ENCODE data around the gene STXBP1.

STXBP1 gene

DNA sequence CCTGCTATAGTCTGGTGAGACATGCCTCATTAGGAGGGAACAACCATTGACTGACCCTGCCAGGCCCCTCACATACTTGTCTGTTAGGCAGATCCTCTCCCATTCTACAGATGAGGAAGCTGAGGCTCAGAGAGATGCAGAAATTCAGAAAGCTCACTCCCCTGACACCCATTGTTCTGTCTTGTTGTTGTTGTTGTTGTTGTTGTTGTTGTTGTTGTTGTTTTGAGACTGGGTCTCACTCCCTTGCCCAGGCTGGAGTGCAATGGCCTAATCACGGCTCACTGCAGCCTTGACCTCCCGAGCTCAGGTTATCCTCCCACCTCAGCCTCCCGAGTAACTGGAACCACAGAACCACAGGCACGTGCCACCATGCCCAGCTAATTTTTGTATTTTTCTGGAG, 81.6 kb downstream of the STXBP1 start:
- no peak for DNase-seq (ENCODE audit: low spot score)

DNA sequence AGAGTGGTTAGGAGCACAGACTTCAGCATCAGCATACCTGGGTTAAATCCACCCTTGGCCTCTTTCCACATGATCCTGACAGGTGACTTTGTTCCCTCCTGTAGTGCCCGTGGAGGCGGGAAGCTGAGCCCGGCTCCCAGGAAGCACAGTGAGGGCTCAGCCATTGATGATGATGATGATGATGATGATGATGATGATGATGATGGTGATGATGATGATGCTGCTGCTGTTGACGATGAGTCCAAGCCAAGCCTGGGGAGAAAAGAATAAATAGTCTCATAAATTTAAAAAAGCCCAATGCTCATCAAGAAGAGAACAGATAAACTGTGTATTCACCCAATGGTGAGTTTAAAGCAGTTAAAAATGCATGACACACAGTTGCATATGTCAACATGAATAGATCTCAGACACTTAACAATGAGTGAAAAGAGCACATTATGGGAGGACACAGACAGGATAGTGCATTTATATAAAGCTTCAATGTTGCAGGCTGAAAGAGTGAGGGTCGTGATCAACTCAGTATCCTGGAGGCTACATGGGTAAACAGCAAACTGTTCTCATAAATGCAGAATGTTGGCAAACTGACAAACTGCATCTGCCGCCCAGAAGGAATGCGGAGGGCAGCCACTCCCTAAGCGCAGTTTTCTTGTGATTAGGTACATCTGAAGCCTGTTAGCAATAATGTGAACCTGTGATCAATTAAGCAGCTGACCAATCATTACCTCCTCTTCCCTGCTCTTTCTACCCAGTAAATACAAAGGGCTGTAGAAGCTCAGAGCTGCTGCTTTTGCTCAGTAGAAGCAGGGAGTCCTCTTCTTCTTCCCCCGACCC, 83.0 kb downstream of the STXBP1 start:
- DNase-seq (ENCODE audit: low spot score), result no peak

DNA sequence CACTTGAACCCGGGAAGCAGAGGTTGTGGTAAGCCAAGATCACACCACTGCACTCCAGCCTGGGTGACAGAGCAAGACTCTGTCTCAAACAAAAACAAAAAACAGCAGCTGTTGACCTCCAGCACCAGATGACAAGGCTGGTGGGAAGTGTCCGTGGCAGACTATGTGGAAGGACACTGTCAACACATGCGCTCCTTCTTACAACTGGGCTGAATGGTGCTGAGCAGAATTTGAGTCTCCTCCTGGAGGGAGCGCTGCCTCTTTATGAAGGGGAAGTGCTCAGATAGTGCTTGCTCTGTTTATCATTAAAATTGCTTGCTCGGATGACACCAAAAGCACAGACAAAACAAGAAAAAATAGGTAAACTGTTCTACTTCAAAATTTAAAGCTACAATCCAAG, 85.5 kb downstream of the STXBP1 start:
- DNase-seq (ENCODE audit: low spot score), result no peak

DNA sequence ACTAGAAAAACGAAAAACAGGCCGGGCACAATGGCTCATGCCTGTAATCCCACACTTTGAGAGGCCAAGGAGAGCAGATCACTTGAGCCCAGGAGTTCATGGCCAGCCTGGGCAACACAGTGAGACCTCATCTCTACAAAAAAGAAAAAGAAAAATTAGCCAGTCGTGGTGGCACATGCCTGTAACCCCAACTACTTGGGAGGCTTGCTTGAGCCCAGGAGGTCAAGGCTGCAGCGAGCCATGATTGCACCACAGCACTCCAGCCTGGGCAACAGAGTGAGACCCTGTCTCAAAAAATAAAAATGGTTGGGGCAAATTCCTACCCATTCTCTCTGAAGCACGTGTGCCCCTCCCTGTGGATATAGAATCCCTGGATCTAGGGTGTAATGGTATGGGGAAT, 86.3 kb downstream of the STXBP1 start:
- no peak for DNase-seq (ENCODE audit: low spot score)

DNA sequence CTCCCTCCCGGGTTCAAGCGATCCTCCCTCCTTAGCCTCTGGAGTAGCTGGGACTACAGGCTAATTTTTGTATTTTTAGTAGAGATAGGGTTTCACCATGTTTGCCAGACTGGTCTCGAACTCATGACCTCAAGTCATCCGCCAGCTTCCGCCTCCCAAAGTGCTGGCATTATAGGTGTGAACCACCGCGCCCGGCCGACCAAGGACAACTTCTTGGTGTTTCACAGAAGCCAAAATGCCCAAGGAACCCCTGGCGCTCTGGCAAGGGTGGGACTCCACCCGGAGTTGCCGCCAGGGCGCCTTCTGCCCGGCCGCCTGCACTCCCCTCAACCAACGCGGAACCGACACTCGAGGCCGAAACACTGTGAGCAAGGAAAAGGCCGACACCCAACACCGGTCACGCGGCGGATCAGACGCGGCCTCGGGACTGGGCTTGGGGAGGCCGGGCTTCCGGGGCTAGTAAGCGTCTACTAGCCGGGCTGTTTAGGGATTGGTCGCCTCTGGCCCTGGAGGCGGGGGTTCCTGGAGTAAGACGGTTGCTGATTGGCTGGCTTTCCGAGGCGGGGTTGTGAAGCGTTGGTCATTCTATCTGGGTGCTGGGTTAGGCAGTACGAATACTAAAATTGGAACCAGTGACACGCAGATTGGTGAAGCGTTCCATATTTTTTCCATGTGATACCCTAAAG, 87.1 kb downstream of the STXBP1 start:
- peak; percentile 90 for DNase-seq (ENCODE audit: low spot score)

DNA sequence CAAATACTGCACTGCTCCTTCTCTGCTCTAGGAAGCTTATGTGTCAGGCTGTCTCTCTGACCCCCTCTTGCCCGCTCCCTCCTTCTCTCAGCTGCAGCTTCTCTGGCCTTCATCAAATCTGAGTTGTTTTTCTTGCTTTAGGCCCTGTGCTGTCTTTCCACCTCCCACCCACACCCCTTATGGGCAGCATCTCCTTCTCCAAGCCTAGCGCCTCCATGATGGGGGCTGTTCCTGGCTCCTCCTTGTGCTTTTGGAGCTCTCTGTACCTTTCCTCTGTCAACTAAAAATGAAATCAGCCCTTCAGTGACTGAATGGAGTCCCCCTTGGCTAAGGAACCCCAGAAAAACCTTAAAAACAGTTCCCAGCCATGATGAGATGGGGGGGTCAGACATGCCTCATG, 88.1 kb downstream of the STXBP1 start:
- no peak for DNase-seq (ENCODE audit: low spot score)

DNA sequence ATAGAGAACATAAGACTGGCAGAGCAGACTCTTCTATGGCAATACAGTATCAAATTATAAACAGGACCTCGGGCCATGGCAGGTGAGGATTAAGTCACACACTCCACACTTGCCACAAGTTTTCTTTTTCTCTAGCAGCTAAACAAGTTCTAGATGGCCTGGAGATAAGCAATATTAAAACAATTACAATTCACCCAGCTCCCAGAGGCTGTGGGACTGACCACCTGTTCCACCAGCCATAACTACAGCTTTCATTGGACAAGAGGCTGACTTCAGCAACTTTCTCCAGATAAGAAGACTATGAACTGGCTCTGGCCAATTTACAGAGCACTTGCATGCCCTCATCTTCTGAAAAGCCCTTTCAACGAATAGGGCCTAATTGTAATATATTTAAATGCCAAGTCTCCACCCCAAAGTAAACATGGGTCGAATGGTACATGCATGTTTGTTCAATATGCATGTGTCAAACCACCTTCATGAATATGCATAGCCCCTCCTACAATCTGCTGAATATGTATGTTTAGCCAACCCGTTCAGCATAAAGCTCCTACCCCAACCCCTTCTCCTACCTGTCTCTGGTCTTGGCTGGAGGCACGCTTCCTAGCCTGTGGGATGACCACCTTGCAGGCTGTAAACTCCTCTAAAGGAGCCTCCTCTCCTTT, 88.6 kb downstream of the STXBP1 start:
- no peak for DNase-seq (ENCODE audit: low spot score)

DNA sequence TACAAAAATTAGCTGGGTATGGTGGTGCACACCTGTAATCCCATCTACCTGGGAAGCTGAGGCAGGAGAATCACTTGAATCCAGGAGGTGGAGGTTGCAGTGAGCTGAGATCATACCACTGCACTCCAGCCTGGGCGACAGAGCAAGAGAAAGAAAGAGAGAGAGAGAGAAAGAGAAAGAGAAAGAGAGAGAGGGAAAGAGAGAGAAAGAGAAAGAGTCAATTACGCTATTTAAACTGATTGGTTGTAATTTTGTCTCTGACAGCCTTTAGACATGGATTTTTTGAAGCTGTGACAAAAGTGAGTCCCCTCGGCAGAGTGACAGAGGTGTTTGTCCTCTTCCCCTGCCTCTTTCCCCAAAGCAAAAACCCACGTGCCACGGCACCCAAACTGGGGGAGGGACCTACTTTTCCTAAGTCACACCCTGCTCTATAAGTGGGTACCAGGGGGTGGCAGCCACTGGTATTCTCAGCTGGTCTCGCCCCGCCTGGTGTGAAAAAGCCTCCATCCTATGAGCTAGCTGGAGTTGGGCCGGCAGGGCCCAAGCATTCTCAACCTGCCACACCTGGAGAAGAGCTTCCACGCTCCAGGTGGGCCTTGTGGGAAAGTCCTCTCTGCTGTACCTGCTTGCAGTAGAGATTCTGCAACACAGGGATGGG, 91.3 kb downstream of the STXBP1 start:
- no peak for DNase-seq (ENCODE audit: low spot score)

DNA sequence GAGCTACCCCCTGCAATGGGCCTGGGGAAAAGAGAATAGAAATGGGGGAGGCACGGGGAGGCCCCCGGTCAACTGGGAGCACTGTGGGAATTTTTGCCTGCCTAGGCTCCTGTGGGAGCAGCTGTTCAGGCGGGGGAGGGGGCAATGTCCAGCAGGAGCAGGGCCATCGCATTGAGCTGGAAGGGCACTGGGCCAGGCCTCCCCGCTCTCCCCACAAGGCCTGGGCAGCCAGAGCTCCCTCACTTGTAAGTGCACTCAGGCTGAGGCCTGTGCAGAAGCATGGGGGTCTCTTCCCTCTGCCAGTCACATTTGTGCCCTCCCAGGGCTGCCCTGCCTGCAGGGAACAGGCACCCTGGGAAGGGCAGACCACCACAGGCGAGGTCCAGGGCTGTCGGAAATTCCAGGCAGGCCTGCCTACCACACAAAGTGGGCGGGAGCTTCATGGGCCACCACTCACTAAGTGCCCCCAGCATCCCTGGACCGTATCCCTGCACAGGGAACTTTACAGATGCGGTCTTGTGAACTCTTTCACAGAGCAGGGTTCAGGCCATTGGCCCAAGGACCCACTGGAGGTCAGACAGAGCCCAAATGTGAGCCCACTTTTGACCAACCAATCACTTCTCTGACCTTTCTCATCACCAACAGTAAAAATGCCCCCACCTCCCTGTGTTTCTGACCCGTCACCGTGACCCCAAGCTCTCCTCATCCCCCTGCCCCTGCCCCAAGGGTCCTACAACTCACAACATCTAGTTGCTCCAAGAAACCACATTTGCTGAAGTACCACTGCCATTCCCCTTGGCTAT, 93.7 kb downstream of the STXBP1 start:
- DNase-seq (ENCODE audit: low spot score), result no peak

DNA sequence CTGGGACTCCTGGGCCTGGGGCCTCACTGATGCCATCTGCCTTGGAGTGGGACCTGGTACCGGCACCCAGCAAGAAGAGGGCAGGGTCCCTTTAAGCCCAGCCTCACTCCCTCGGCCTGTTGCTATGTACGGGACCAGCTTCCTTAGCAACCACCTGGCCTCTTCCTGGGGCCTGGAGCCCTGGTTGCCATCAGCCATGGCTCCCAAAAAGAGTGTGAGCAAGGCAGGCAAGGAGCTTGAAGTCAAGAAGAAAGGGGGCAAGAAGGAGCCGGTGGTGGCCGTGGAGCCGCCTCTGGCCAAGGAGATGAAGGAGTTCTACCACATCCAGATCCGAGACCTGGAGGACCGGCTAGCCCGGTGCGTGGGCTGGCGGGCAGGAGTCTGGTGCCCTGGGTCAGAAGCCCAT, 94.8 kb downstream of the STXBP1 start, which contains the start of gene CFAP157:
TSS of gene CFAP157 (plus strand) at position 153 of the 406 bp plus-strand sequence. CDS start at position 197, 44 bp downstream.
- no peak for DNase-seq (ENCODE audit: low spot score)

DNA sequence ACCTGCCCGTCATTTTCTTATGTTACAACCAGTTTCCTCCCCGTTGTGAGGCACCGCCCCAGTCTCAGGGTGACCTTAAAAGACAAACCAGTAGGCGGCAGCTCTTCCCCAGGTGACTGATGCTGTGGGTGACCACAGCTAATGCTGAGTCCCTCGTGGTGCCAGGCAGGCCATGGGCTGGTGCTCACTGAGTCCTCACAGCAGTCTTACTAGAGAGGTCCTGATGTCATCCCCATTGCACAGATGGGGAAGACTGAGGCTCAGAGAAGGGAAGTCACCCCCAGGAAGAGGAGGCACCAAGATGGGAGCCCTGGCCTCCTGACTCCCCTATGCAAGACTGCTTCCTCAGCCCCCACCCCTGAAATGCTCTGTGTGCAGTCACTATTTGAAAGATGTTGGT, 95.7 kb downstream of the STXBP1 start:
- peak; percentile 53 for DNase-seq (ENCODE audit: low spot score)

DNA sequence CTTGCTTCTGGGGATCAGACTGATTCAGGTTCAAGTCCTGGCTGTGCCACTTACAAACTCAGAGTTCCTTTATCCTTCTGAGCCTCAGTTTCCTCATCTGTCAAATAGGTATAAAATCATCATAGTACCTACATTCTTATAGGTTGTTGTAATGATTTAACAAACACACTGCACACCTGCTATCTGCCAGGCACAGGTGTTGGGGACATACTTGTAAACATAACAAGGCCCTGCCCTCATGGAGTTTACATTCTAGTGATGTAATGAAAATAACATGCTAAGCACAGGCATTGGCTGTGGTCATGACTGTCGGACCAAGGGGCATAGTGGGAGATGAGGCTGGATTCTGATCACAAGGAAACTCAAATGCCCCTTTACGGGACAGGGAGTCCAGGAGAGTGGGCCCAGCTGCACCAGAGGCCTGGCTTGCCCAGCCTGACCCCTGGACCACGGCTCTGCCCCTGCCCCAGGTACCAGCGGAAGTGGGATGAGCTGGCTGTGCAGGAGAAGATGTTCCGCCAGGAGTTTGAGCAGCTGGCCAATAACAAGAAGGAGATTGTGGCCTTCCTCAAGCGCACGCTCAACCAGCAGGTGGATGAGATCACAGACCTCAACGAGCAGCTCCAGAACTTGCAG, 97.0 kb downstream of the STXBP1 start:
- DNase-seq (ENCODE audit: low spot score), result no peak

DNA sequence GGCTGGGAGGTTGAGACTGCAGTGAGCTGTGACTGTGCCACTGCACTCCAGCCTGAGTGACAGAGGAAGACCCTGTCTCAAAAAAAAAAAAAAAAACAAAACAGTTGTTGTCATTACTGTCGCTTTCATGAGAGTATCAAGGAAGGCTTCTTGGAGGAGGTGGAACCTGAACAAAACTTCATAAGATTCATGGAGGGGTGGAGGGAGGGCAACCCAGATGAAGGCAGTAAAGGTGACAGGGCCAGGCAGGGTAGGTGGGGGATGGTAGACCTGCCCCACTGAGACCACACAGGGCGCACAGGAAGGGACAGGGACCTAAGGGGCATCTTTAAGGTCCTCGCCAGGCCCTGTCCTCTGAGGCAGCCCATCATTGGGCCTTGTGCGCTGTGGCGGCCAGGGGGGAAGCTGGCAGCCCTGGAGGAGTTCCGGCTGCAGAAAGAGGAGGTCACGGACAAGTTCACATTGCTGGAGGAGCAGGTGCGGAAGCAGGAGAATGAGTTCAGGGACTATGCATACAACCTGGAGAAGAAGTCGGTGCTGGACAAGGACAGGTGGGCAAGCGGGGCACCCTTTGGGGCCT, 98.2 kb downstream of the STXBP1 start:
- DNase-seq (ENCODE audit: low spot score), result no peak

DNA sequence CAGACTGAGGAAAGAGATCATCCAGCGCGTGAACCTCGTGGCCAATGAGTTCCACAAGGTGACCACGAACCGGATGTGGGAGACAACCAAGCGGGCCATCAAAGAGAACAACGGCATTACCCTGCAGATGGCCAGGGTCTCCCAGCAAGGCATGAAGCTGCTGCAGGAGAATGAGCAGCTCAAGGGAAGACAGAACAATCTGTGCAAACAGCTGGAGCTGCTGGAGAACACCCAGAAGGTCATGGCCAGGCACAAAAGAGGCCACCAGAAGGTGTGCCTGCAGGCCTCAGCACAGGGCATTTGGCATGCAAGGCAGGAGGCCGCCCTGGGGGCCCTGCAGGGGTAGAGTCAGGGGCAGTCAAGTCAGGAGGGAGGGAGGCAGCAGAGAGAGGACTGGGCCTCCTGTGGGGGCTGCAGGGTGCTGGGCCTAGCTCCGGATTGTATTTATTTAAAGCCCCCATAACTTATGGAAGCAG, 99.2 kb downstream of the STXBP1 start:
- DNase-seq (ENCODE audit: low spot score), result no peak

DNA sequence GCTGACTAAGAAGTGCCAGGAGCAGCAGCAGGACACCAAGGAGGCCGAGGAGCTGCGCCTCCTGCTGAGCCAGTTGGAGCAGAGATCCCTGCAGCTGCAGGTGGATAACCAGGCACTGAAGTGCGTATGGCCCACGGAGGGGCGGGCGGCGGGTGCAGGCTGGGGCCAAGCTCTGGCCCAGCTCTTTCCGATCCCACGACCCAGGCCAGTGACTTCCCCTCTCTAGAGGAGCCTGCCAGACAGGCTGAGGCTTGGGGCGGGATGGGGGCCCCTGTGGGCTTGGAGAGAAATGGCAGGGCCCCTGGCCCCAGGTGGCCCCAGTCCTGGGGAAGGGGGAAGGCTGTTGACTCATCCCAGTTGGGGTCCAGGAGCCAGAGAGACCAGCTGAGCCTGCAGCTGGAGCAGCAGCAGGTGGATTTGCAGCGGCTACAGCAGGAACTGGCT, 99.8 kb downstream of the STXBP1 start:
- DNase-seq (ENCODE audit: low spot score), result no peak

DNA sequence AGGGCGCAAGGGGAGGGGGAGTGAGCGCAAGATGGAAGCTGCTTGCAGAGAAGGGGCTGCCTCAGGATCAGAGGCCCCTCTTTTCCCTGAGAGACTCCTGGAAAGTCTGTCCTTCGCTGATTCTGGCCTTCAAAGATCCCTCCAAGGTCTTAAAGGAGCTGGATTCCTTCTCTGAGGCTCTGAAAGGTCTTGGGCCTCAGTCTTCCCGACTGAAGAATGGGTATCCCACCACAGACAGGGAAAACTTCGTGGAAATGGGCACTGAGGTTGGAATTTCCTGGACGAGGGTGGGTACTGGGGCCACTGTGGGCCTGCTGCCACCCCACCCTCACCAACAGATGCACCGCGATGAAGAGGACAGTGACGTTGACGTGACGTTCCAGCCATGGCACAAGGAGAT, 100.3 kb downstream of the STXBP1 start:
- no peak for DNase-seq (ENCODE audit: low spot score)

DNA sequence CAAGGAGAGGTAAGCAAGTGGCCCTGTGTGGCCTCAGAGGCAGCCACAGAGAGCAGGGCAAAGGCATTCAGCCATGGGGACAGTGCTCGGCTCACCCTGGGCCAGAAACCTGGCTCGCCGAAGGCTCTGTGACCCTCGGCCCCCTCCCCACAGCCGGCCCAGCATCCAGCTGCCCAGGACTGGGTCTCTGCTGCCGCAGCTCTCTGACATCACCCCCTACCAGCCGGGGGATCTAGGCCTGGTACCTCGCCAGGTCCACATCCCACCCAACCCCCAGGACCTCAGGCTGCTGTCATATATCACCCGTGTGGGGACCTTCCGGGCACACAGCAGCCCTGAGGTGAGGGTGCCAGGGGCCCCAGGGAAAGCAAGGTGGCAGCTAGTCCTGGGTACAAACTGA, 100.8 kb downstream of the STXBP1 start:
- DNase-seq (ENCODE audit: low spot score), result no peak

DNA sequence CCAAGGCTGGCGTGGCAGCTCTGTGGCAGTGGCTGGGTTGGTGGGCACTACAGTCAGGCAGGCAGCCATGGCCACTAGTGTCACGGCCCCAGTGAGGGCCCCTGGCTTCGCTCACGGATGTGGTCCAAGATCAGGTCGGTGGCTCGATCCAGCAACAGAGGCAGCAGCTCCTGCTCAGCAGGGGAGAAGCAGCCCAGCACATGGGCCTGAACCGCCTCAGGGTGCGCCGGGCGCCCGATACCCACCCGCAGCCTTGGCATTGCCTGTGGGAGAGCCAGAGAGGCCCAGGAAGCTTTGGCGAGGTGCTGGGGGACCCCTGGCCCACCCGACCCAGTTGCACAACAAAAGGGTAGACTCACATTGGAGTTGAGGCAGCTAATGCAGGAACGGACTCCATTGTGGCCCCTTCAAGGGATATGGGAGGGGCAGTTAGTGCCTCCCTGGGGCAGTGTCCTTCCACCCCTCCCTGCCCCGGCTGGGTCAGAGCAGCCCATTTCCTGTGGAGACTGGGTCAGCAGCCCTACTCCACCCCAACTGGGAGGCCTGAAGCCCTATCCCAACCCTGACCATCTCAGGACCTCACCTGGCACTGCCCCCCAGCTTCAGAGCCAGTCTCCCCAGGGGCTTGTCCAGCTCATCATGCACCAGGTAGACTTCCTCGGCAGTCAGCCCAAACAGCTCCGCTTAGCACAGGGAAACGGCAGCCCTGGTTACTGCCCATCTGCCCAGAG, 102.1 kb downstream of the STXBP1 start:
- no peak for DNase-seq (ENCODE audit: low spot score)

DNA sequence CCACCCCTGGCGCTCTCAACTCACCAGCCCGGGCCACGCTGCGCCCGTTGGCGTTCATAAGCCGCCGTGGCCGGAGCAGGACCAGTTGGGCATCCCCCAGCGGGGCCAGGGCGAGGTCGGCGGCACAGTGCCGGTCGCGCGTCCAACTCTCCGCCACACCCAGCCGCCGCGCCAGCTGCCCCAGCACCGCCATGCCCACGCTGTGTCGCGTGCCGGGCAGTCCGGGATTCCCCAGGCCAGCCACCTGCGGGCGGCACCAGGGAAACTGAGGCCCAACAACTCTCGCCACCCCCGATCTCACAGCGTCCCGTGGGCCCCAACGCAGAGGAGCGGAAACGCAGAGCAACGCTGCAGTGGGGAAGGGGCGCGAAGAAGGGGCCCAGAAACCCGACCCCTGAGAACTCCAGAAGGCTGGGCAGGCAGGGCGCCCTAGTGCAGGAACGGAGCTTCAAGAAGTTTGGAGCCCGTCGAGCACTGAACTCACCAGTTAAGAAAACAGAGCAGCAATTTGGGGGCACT, 102.9 kb downstream of the STXBP1 start:
- DNase-seq (ENCODE audit: low spot score), result peak; percentile 55

Measured in HuH-7.5 (cell line).